ENCODE results near the gene S100A6.

S100A6 gene

GRCh38 chr1:153503766-153504165 is 32.0 kb downstream of the S100A6 start:
- no peak for DNase-seq (ENCODE audit: low read depth)

- no peak for DNase-seq (ENCODE audit: low read depth)
Observed at GRCh38 chr1:153498746-153499145, 37.0 kb downstream of the S100A6 start.

- DNase-seq (ENCODE audit: low read depth): no peak
Observed at GRCh38 chr1:153495536-153495935, 40.3 kb downstream of the S100A6 start.

- DNase-seq (ENCODE audit: low read depth): peak; percentile 61
Observed at GRCh38 chr1:153494976-153495535, 40.7 kb downstream of the S100A6 start.

- no peak for DNase-seq (ENCODE audit: low read depth)
Observed at GRCh38 chr1:153493343-153493960, 42.3 kb downstream of the S100A6 start.

GRCh38 chr1:153490272-153491051 is 45.3 kb downstream of the S100A6 start:
- no peak for DNase-seq (ENCODE audit: low read depth)

GRCh38 chr1:153488731-153489130 is 47.1 kb downstream of the S100A6 start:
- DNase-seq (ENCODE audit: low read depth): no peak

GRCh38 chr1:153487707-153488106 is 48.1 kb downstream of the S100A6 start:
- DNase-seq (ENCODE audit: low read depth): no peak

- DNase-seq (ENCODE audit: low read depth): no peak
Observed at GRCh38 chr1:153485863-153486262, 49.9 kb downstream of the S100A6 start.
